Epidermal melanocyte (primary cell): ENCODE results near the gene GPR179.
"Not testable (repeated sequence)": the region's sequence is repeated elsewhere in the genome, so short reads cannot be mapped to it uniquely, and the experiment has no call there.

Source experiments
- DNase-seq: peaks from one replicate; pipeline ENCODE4 v3.0.0; 2011; ENCODE audit warnings: low spot score; ENCODE audit not compliant: insufficient read length

GPR179 gene

GRCh38 chr17:38324772-38325171 lies 19.0 kb downstream of the GPR179 start:
- DNase-seq, result no peak

DNA sequence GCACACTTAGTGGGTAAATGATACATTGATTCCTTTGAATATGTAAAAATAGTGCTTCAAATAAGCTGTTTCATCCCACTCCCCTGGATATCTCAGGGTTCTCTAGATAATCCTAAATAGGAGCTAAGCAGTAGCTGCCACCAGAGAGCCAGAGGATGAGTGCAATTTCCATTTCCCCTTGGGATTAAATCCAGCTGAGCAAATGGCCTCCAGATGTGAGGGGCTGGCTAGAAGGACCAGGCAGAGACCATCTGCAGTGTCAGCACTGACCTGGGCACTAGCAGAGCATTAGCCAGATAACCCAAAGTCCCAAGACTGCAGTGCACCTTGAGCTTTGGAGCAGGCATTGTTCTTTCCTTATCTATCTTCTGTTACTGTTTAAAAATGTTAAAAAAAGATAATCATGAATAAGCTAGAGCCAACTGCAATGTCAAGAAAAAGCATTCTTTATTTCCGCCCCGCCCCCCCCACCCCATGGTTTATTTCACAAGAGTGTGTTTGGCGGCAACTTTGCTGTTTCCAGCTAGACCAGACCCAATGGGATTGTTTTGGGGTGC lies 19.5 kb downstream of the GPR179 start:
- DNase-seq, result no peak

GRCh38 chr17:38322897-38323296 lies 20.9 kb downstream of the GPR179 start:
- DNase-seq, result no peak

GRCh38 chr17:38322156-38322779 lies 21.5 kb downstream of the GPR179 start:
- peak; percentile 83 for DNase-seq

GRCh38 chr17:38320482-38320881 lies 23.3 kb downstream of the GPR179 start:
- no peak for DNase-seq

DNA sequence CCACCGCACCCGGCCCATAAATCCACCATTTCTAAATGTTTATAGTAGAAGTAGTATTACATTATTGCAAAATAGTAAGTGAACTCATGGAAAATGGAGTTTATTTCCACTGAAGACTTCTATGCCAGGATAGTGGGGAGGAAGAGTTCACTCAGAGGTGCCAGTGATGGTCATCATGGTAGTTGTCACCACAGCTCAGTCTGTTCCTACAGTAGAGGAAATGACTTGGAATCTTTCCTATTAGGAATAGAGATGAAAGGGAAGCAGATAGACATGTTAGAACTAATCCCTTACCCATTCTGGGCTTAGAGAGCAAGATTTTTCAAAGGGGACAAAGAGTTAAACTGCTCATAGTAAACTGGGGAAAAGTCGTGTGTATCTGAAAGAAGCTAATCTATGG lies 26.7 kb downstream of the GPR179 start:
- no peak for DNase-seq

- DNase-seq, result no peak
Measured at GRCh38 chr17:38315497-38315896, 28.3 kb downstream of the GPR179 start.

- DNase-seq, result peak; percentile 74
Measured at GRCh38 chr17:38296834-38297517, 46.8 kb downstream of the GPR179 start, which contains the start of gene MRPL45. MRPL45 (plus strand) TSS chr17:38297168; CDS start chr17:38297184, 16 bp downstream.

DNA sequence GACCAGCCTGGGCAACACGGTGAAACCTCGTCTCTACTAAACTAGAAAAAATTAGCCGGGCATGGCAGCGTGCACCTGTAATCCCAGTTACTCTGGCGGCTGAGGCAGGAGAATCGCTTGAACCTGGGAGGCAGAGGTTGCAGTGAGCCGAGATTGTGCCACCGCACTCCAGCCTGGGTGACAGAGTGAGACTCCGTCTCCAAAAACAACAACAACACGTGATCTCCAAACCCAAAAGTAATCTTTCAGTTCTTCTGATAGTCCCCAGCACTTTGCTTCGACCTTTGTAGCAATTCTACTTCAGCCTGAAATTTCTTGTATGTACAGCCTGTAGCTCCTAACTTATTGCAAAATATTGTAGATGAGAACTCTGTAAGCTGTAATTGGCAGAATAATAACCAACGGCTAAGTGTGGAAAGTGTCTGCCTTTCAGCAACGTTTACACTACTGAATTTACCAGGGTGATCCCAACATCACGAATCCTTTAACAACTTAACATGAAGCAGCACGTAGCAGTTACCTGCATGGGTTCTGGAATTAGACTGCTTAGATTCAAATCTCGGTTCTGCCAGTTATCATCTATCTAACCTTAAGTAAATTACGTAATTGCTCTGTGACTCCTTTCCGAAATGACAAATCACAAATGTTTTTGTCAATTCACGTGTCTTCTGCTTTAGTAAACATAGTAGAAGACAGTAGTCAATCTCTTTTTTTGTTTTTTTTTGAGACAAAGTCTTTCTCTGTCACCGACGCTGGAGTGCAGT lies 48.0 kb downstream of the GPR179 start:
- not testable (repeated sequence) for DNase-seq

DNA sequence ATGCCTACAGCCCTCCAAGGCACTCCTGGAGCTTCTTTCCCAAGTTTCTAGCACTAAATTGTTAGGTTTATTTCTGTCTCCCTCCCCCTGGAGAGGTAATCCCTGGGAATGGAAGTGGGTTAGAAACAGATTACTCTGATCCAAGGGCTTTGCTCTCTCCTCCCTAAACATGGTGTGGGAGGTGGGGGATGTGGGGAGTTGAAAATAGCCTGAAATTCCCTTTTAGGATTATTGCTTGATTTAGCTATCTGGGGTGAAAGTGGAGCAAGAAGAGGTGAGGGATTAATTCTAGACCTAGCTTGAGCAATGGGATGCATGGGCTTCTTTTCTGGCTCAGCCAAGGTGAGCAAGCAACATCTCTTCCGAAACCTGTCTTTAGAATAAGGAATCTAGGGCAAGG lies 54.0 kb downstream of the GPR179 start:
- DNase-seq, result not testable (repeated sequence)

- DNase-seq, result not testable (repeated sequence)
Measured at GRCh38 chr17:38288217-38288827, 55.4 kb downstream of the GPR179 start.

GRCh38 chr17:38286501-38287091 lies 57.2 kb downstream of the GPR179 start:
- not testable (repeated sequence) for DNase-seq

DNA sequence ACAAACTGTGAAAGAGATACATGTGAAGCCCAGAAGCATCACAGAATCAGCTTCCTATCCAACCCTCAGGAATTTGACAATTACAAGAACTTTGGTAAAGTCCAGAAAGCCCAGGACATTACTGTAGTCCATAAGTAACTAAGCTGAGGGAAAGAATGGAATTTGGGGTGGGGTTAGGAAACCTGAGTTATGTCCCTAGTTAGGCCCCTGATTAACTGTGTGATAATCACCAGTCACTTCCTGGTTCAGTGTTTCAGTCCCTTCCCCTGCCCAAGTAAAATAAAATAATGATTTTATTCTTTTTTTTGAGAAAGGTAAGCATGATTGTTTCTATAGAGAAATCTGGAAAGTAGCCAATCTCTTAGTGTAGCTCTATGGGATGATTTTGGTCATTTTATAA lies 57.8 kb downstream of the GPR179 start:
- DNase-seq, result not testable (repeated sequence)
